SK-N-SH (cell line): ENCODE measurements around the gene GRHL3.

Source experiments
- CHD2 ChIP-seq: fragments of 150-350 bp; IDR thresholded peaks from 2 replicates; pipeline ENCODE4 v1.6.1; 2018; ENCODE audit warnings: low read length; ENCODE audit not compliant: partially characterized antibody
- EP300 ChIP-seq, 2 experiments: IDR thresholded peaks; 2 replicates each; pipeline versions ENCODE4 v1.4.0 to v1.6.1; 2012; ENCODE audit warnings: borderline replicate concordance in 1 of 2, low read depth in 1 of 2, low read length in 1 of 2

- TF ChIP-seq EP300 (IDR thresholded peaks at IDR 0.05; ENCODE audit: borderline replicate concordance in 1 of 2, low read depth in 1 of 2, low read length in 1 of 2) (no peak), CHD2 (no peak)
Measured at GRCh38 chr1:24324903-24325302, 5.7 kb downstream of the GRHL3 start.
